Right renal cortex interstitium (tissue), 3 donors: Measurements from ENCODE around the gene SSBP2. TPM values are rescaled to one million over a fixed set of nuclear protein-coding genes. Genes with fewer than 3 reads are reported as not detected.
"Not testable (repeated sequence)": the region's sequence is repeated elsewhere in the genome, so short reads cannot be mapped to it uniquely, and the experiment has no call there.

ENCODE experiments used
- DNase-seq, 3 donors: peaks; one replicate each; pipeline ENCODE4 v3.0.0-alpha.2; 2013; ENCODE audit warnings: low read depth in 3 of 3, low spot score in 2 of 3
- polyA plus RNA-seq, 3 donors: library from polyadenylated mRNA; unstranded; fragments of 120-200 nt; gene quantifications; one replicate each; pipeline ENCODE4 v1.2.1, GENCODE V29; 2013; ENCODE audit not compliant: insufficient read length in 3 of 3

Gene SSBP2
- polyA plus RNA-seq, 3 donors = 94.2 to 103 (median 99.0) TPM

DNA sequence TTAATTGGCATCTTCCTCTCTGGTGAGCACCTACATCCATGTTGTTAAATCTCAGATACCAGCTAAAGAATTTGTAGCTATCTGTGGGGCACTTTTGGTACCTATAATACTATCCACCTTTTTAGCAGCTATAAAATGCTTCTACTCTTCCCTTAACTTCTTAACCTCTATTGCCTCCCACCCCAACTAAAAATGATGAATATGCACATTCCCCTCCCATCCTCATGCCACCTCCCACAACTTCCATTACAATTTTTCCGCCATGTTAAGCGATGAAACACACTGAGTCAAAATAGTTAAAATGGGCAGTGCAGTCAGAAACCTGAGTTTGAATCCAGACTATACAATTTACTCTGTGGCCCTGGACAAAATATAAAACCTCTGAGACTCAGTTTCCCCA lies 10.1 kb downstream of the SSBP2 start:
- DNase-seq = no peak

GRCh38 chr5:81739291-81739690 lies 11.6 kb downstream of the SSBP2 start:
- DNase-seq = no peak

DNA sequence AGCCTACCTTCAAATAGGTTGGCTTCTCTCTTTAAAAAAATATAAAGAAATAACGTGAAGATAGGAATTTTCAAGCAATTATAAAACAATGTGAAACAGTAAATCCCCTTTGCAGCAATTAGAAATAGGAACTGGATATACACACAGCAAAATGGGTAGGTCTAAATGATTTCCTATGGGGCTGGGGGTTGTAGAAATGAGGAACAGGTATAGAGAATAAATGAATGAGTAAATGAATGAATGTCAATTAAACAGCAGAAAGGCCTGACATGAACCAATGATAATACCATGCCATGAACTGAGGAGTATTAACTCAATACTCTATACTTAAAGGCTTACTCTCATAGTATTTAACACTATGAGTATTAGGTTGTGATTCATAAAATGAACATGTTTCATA lies 21.6 kb downstream of the SSBP2 start:
- no peak for DNase-seq

GRCh38 chr5:81728301-81728700 lies 22.6 kb downstream of the SSBP2 start:
- no peak for DNase-seq

GRCh38 chr5:81726297-81726696 lies 24.6 kb downstream of the SSBP2 start:
- DNase-seq = no peak

GRCh38 chr5:81724571-81724970 lies 26.3 kb downstream of the SSBP2 start:
- no peak for DNase-seq

DNA sequence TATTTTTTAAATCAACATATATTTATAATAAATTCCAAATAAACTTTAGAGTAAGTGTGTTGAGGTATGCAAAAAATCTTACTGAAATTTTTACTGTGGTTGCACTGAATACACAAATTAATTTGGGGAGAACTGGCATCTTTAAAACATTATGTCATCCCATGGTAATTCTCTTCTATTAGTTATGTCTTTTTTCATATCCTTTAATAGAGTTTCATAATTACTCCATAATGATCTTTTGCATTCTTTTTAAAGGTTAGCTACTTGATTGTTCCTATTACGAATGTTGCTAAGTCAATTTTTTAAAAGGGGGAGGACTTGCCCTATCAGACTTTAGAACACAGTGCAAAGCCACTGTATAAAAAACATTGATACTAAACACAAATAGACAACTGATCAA lies 26.8 kb downstream of the SSBP2 start:
- no peak for DNase-seq

GRCh38 chr5:81721049-81721448 lies 29.8 kb downstream of the SSBP2 start:
- DNase-seq = no peak

- DNase-seq = no peak
These were observed 31.1 kb downstream of the SSBP2 start for GRCh38 chr5:81719743-81720345.

GRCh38 chr5:81718300-81718699 lies 32.6 kb downstream of the SSBP2 start:
- no peak for DNase-seq

- no peak for DNase-seq
These were observed 33.0 kb downstream of the SSBP2 start for GRCh38 chr5:81717860-81718259.

GRCh38 chr5:81717226-81717625 lies 33.7 kb downstream of the SSBP2 start:
- no peak for DNase-seq

GRCh38 chr5:81714076-81714475 lies 36.8 kb downstream of the SSBP2 start:
- DNase-seq = not testable (repeated sequence)

GRCh38 chr5:81708889-81709288 lies 42.0 kb downstream of the SSBP2 start:
- DNase-seq = no peak

GRCh38 chr5:81703840-81704239 lies 47.1 kb downstream of the SSBP2 start:
- DNase-seq = no peak

GRCh38 chr5:81700166-81700565 lies 50.7 kb downstream of the SSBP2 start:
- no peak for DNase-seq

DNA sequence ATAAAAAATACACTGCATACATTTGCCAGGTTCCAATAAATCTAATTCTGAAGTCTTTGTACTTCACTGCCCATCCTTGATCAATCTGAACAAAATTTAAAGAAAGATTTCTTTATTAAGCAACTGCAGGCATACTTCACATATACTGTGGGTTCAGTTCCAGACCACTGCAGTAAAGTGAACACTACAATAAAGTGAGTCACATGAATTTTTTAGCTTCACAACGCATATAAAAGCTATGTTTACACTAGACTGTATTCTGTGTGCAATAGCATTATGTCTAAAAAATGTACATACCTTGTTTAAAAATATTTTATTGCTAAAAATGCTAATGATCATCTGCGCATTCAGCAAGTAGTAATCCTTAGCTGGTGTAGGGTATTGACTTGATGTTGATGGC lies 52.1 kb downstream of the SSBP2 start:
- DNase-seq = no peak

GRCh38 chr5:81696418-81697397 lies 54.2 kb downstream of the SSBP2 start:
- DNase-seq = no peak

GRCh38 chr5:81694726-81695125 lies 56.2 kb downstream of the SSBP2 start:
- DNase-seq = no peak

- DNase-seq = no peak
These were observed 62.7 kb downstream of the SSBP2 start for GRCh38 chr5:81688215-81688614.

GRCh38 chr5:81687292-81687691 lies 63.6 kb downstream of the SSBP2 start:
- DNase-seq = no peak

GRCh38 chr5:81685471-81685870 lies 65.4 kb downstream of the SSBP2 start:
- no peak for DNase-seq
